ENCODE measurements around the gene ZNF578.

ZNF578 gene

GRCh38 chr19:52522551-52522950 is 69.2 kb downstream of the ZNF578 start:
- Histone ChIP-seq H3K27ac (ENCODE audit: low read depth, low read length) (no peak overlapping the region), H2BK12ac (ENCODE audit: low read length) (no peak overlapping the region), H3K9ac (ENCODE audit: low read length) (no peak overlapping the region), H2AFZ (ENCODE audit: insufficient read depth, low read length, poor library complexity) (no peak overlapping the region), H3K9me3 (ENCODE audit: insufficient read depth, low read depth, low read length) (no peaks in the 10 kb centered on the region), H4K91ac (ENCODE audit: low read depth, low read length) (no peak overlapping the region), H3K23ac (ENCODE audit: low read length) (no peak overlapping the region), H4K8ac (ENCODE audit: low read depth, low read length) (no peak overlapping the region), H3K4me2 (ENCODE audit: low read length) (no peak overlapping the region), H2BK5ac (ENCODE audit: low read depth, low read length, poor library complexity) (no peak overlapping the region), H3K27me3 (ENCODE audit: insufficient read depth, low read length) (no peaks in the 10 kb centered on the region), H3K79me1 (ENCODE audit: low read length) (peaks cover 5% of the 10 kb centered on the region), H3K18ac (ENCODE audit: low read length) (no peak overlapping the region), H2AK5ac (ENCODE audit: low read length) (no peak overlapping the region), H3K79me2 (ENCODE audit: control insufficient read depth, insufficient read depth, low read length, poor library complexity) (no peaks in the 10 kb centered on the region), H2BK120ac (ENCODE audit: insufficient read depth, low read length, poor library complexity) (no peak overlapping the region), H3K14ac (ENCODE audit: low read length) (no peak overlapping the region), H3K4me1 (ENCODE audit: control insufficient read depth in 1 of 2, insufficient read depth in 2 of 2, low read length in 2 of 2) (peaks cover 7 to 8% of the 10 kb centered on the region in 2 experiments), H4K12ac (ENCODE audit: low read depth, low read length) (no peak overlapping the region), H3K4me3 (ENCODE audit: low read depth, low read length) (no peak overlapping the region), H3K36me3 (ENCODE audit: control insufficient read depth in 1 of 2, insufficient read depth in 2 of 2, low read length in 2 of 2) (no peaks in the 10 kb centered on the region), H3K4ac (ENCODE audit: low read depth, low read length) (no peak overlapping the region)
- WGBS (ENCODE audit: extremely low coverage, insufficient coverage, insufficient read length), result no CpG with 5 or more reads among the region's 14 CpGs
- DNase-seq, result no peak

- Histone ChIP-seq H3K4ac (ENCODE audit: low read depth, low read length) (no peak overlapping the region), H2AFZ (ENCODE audit: insufficient read depth, low read length, poor library complexity) (no peak overlapping the region), H3K4me3 (ENCODE audit: low read depth, low read length) (no peak overlapping the region), H4K12ac (ENCODE audit: low read depth, low read length) (no peak overlapping the region), H4K91ac (ENCODE audit: low read depth, low read length) (peak overlapping the region; percentile 22), H3K23ac (ENCODE audit: low read length) (no peak overlapping the region), H3K14ac (ENCODE audit: low read length) (no peak overlapping the region), H2BK120ac (ENCODE audit: insufficient read depth, low read length, poor library complexity) (no peak overlapping the region), H3K27ac (ENCODE audit: low read depth, low read length) (peak overlapping the region; percentile 22), H3K27me3 (ENCODE audit: insufficient read depth, low read length) (no peaks in the 10 kb centered on the region), H3K79me2 (ENCODE audit: control insufficient read depth, insufficient read depth, low read length, poor library complexity) (peaks cover 5% of the 10 kb centered on the region), H3K9me3 (ENCODE audit: insufficient read depth, low read depth, low read length) (no peaks in the 10 kb centered on the region), H3K4me2 (ENCODE audit: low read length) (no peak overlapping the region), H3K18ac (ENCODE audit: low read length) (no peak overlapping the region), H2AK5ac (ENCODE audit: low read length) (no peak overlapping the region), H3K4me1 (ENCODE audit: control insufficient read depth in 1 of 2, insufficient read depth in 2 of 2, low read length in 2 of 2) (peaks cover 3 to 8% of the 10 kb centered on the region in 2 experiments), H3K36me3 (ENCODE audit: control insufficient read depth in 1 of 2, insufficient read depth in 2 of 2, low read length in 2 of 2) (no peaks in the 10 kb centered on the region), H2BK12ac (ENCODE audit: low read length) (no peak overlapping the region), H3K9ac (ENCODE audit: low read length) (no peak overlapping the region), H2BK5ac (ENCODE audit: low read depth, low read length, poor library complexity) (no peak overlapping the region), H3K79me1 (ENCODE audit: low read length) (peaks cover 11% of the 10 kb centered on the region), H4K8ac (ENCODE audit: low read depth, low read length) (no peak overlapping the region)
- no CpG with 5 or more reads among the region's 20 CpGs for WGBS (ENCODE audit: extremely low coverage, insufficient coverage, insufficient read length)
- DNase-seq, result peak; percentile 68 to 72
These were observed 70.7 kb downstream of the ZNF578 start for GRCh38 chr19:52524086-52524485.

- peak within 1 kb of the TSS; percentile 89 for H4K91ac ChIP-seq (ENCODE audit: low read depth, low read length)
- H3K18ac ChIP-seq (ENCODE audit: low read length), result peak within 1 kb of the TSS; percentile 64
- no peaks in the 10 kb centered on the region for H3K9me3 ChIP-seq (ENCODE audit: insufficient read depth, low read depth, low read length)
- H3K27ac ChIP-seq (ENCODE audit: low read depth, low read length), result peak within 1 kb of the TSS; percentile 89
- H3K79me2 ChIP-seq (ENCODE audit: control insufficient read depth, insufficient read depth, low read length, poor library complexity), result peaks cover 5% of the 10 kb centered on the region
- H2BK12ac ChIP-seq (ENCODE audit: low read length), result no peak within 1 kb of the TSS
- no peaks in the 10 kb centered on the region for H3K27me3 ChIP-seq (ENCODE audit: insufficient read depth, low read length)
- DNase-seq, result peak; percentile 94 to 96
- peak within 1 kb of the TSS; percentile 81 for H3K9ac ChIP-seq (ENCODE audit: low read length)
- no CpG with 5 or more reads among the region's 54 CpGs for WGBS (ENCODE audit: extremely low coverage, insufficient coverage, insufficient read length)
- H3K14ac ChIP-seq (ENCODE audit: low read length), result peak within 1 kb of the TSS; percentile 85
- peak within 1 kb of the TSS; percentile 77 for H3K4me3 ChIP-seq (ENCODE audit: low read depth, low read length)
- H3K79me1 ChIP-seq (ENCODE audit: low read length), result peaks cover 11% of the 10 kb centered on the region
- H2BK120ac ChIP-seq (ENCODE audit: insufficient read depth, low read length, poor library complexity), result peak within 1 kb of the TSS; percentile 68
- peaks cover 2 to 9% of the 10 kb centered on the region in 2 experiments for H3K4me1 ChIP-seq (ENCODE audit: control insufficient read depth in 1 of 2, insufficient read depth in 2 of 2, low read length in 2 of 2)
- H3K36me3 ChIP-seq (ENCODE audit: control insufficient read depth in 1 of 2, insufficient read depth in 2 of 2, low read length in 2 of 2), result no peaks in the 10 kb centered on the region
- H3K23ac ChIP-seq (ENCODE audit: low read length), result peak within 1 kb of the TSS; percentile 11
- H2AFZ ChIP-seq (ENCODE audit: insufficient read depth, low read length, poor library complexity), result peak within 1 kb of the TSS; percentile 82
- H3K4me2 ChIP-seq (ENCODE audit: low read length), result peak within 1 kb of the TSS; percentile 96
- peak within 1 kb of the TSS; percentile 24 for H2AK5ac ChIP-seq (ENCODE audit: low read length)
- peak within 1 kb of the TSS; percentile 88 for H4K8ac ChIP-seq (ENCODE audit: low read depth, low read length)
- H2BK5ac ChIP-seq (ENCODE audit: low read depth, low read length, poor library complexity), result peak within 1 kb of the TSS; percentile 57
- H3K4ac ChIP-seq (ENCODE audit: low read depth, low read length), result peak within 1 kb of the TSS; percentile 65
- H4K12ac ChIP-seq (ENCODE audit: low read depth, low read length), result peak within 1 kb of the TSS; percentile 74
These were observed 74.0 kb downstream of the ZNF578 start, which contains the start of gene ZNF808 for GRCh38 chr19:52527134-52527955. ZNF808 (plus strand) TSS chr19:52527668; CDS start chr19:52543285, 15,617 bp downstream.

GRCh38 chr19:52527956-52528351 is 74.6 kb downstream of the ZNF578 start:
- no CpG with 5 or more reads among the region's 25 CpGs for WGBS (ENCODE audit: extremely low coverage, insufficient coverage, insufficient read length)
- peak overlapping the region; percentile 24 for H2AK5ac ChIP-seq (ENCODE audit: low read length)
- H2AFZ ChIP-seq (ENCODE audit: insufficient read depth, low read length, poor library complexity), result peak overlapping the region; percentile 82
- no peaks in the 10 kb centered on the region for H3K9me3 ChIP-seq (ENCODE audit: insufficient read depth, low read depth, low read length)
- peak overlapping the region; percentile 89 for H4K91ac ChIP-seq (ENCODE audit: low read depth, low read length)
- peak overlapping the region; percentile 81 for H3K9ac ChIP-seq (ENCODE audit: low read length)
- DNase-seq, result no peak
- peak overlapping the region; percentile 59 for H3K4ac ChIP-seq (ENCODE audit: low read depth, low read length)
- H3K27me3 ChIP-seq (ENCODE audit: insufficient read depth, low read length), result no peaks in the 10 kb centered on the region
- peak overlapping the region; percentile 49 for H4K12ac ChIP-seq (ENCODE audit: low read depth, low read length)
- H3K4me3 ChIP-seq (ENCODE audit: low read depth, low read length), result peak overlapping the region; percentile 77
- no peaks in the 10 kb centered on the region for H3K36me3 ChIP-seq (ENCODE audit: control insufficient read depth in 1 of 2, insufficient read depth in 2 of 2, low read length in 2 of 2)
- no peak overlapping the region for H3K23ac ChIP-seq (ENCODE audit: low read length)
- H3K18ac ChIP-seq (ENCODE audit: low read length), result peak overlapping the region; percentile 64
- peaks cover 11% of the 10 kb centered on the region for H3K79me1 ChIP-seq (ENCODE audit: low read length)
- H3K4me2 ChIP-seq (ENCODE audit: low read length), result peak overlapping the region; percentile 78
- peak overlapping the region; percentile 59 for H2BK120ac ChIP-seq (ENCODE audit: insufficient read depth, low read length, poor library complexity)
- H3K14ac ChIP-seq (ENCODE audit: low read length), result peak overlapping the region; percentile 85
- peaks cover 5% of the 10 kb centered on the region for H3K79me2 ChIP-seq (ENCODE audit: control insufficient read depth, insufficient read depth, low read length, poor library complexity)
- H3K4me1 ChIP-seq (ENCODE audit: control insufficient read depth in 1 of 2, insufficient read depth in 2 of 2, low read length in 2 of 2), result peaks cover 2 to 9% of the 10 kb centered on the region in 2 experiments
- no peak overlapping the region for H3K27ac ChIP-seq (ENCODE audit: low read depth, low read length)
- peak overlapping the region; percentile 75 for H4K8ac ChIP-seq (ENCODE audit: low read depth, low read length)
- no peak overlapping the region for H2BK12ac ChIP-seq (ENCODE audit: low read length)
- H2BK5ac ChIP-seq (ENCODE audit: low read depth, low read length, poor library complexity), result peak overlapping the region; percentile 55
